HepG2 (cell line): ENCODE measurements around the gene DEPDC5. TPM values are rescaled to one million over a fixed set of nuclear protein-coding genes. Genes with fewer than 3 reads are reported as not detected.

ENCODE experiments used
- ATF7 ChIP-seq, 2 experiments: fragments of 450-650 bp in 1 of 2; sonication (generic) in 1 of 2; formaldehyde crosslinking in 1 of 2; IDR thresholded peaks; 2 replicates each; pipeline versions ENCODE4 v1.4.0 to v1.6.1; 2016 to 2020; ENCODE audit warnings: antibody characterized with exemption in 1 of 2, mild to moderate bottlenecking in 1 of 2, missing genetic modification reagents in 1 of 2
- CBX5 ChIP-seq: sonication (generic); formaldehyde crosslinking; IDR thresholded peaks from 2 replicates; pipeline ENCODE4 v1.4.0; 2020; ENCODE audit warnings: missing genetic modification reagents, borderline replicate concordance
- DBP ChIP-seq: sonication (generic); formaldehyde crosslinking; IDR thresholded peaks from 2 replicates; pipeline ENCODE4 v1.4.0; 2020; ENCODE audit warnings: missing genetic modification reagents; ENCODE audit errors: not compliant biosample characterization
- DDIT3 ChIP-seq: sonication (generic); formaldehyde crosslinking; IDR thresholded peaks from 2 replicates; pipeline ENCODE4 v1.4.0; 2020; ENCODE audit warnings: mild to moderate bottlenecking, missing genetic modification reagents
- MATR3 ChIP-seq: sonication (generic); formaldehyde crosslinking; IDR thresholded peaks from 2 replicates; pipeline ENCODE4 v1.4.0; 2020; ENCODE audit warnings: missing genetic modification reagents
- MED1 ChIP-seq: sonication (generic); formaldehyde crosslinking; IDR thresholded peaks from 2 replicates; pipeline ENCODE4 v1.4.0; 2020; ENCODE audit warnings: missing genetic modification reagents
- MLLT10 ChIP-seq: sonication (generic); formaldehyde crosslinking; IDR thresholded peaks from 2 replicates; pipeline ENCODE4 v1.4.0; 2020; ENCODE audit warnings: missing genetic modification reagents
- MXI1 ChIP-seq: IDR thresholded peaks from 3 replicates; pipeline ENCODE4 v1.6.1; 2012; ENCODE audit warnings: low read depth, low read length, inconsistent platforms, borderline replicate concordance
- POGZ ChIP-seq: sonication (generic); formaldehyde crosslinking; IDR thresholded peaks from 2 replicates; pipeline ENCODE4 v1.4.0; 2020; ENCODE audit warnings: mild to moderate bottlenecking, missing genetic modification reagents
- RBAK ChIP-seq: sonication (generic); formaldehyde crosslinking; IDR thresholded peaks from 2 replicates; pipeline ENCODE4 v1.5.1; 2020; ENCODE audit warnings: mild to moderate bottlenecking, missing genetic modification reagents
- SMAD1 ChIP-seq: sonication (generic); formaldehyde crosslinking; IDR thresholded peaks from 2 replicates; pipeline ENCODE4 v1.4.0; 2020; ENCODE audit warnings: missing genetic modification reagents, low read depth, mild to moderate bottlenecking, borderline replicate concordance
- SP1 ChIP-seq, 2 experiments: fragments of 450-650 bp in 1 of 2; sonication (generic) in 1 of 2; formaldehyde crosslinking in 1 of 2; IDR thresholded peaks; 2 replicates each; pipeline versions ENCODE4 v1.4.0 to v1.6.1; 2016 to 2020; ENCODE audit warnings: missing genetic modification reagents in 1 of 2
- SP140L ChIP-seq: sonication (generic); formaldehyde crosslinking; IDR thresholded peaks from 2 replicates; pipeline ENCODE4 v1.4.0; 2020; ENCODE audit warnings: missing genetic modification reagents, borderline replicate concordance
- SRSF1 ChIP-seq: fragments of 200-400 bp; formaldehyde crosslinking; optimal IDR thresholded peaks from 2 replicates; pipeline ENCODE3; 2017; ENCODE audit warnings: mild to moderate bottlenecking, low read depth, low read length, moderate library complexity
- ZFAT ChIP-seq: sonication (generic); formaldehyde crosslinking; conservative IDR thresholded peaks from 2 replicates; pipeline ENCODE4 v1.8.1; 2023; ENCODE audit warnings: missing genetic modification reagents, inconsistent platforms
- ZFP37 ChIP-seq: sonication (generic); formaldehyde crosslinking; IDR thresholded peaks from 2 replicates; pipeline ENCODE4 v1.4.0; 2020; ENCODE audit warnings: missing genetic modification reagents, borderline replicate concordance
- ZNF101 ChIP-seq: sonication (generic); formaldehyde crosslinking; IDR thresholded peaks from 2 replicates; pipeline ENCODE4 v1.4.0; 2020; ENCODE audit warnings: mild to moderate bottlenecking, low read depth, missing genetic modification reagents, borderline replicate concordance
- ZNF230 ChIP-seq: sonication (generic); formaldehyde crosslinking; IDR thresholded peaks from 2 replicates; pipeline ENCODE4 v1.4.0; 2020; ENCODE audit warnings: mild to moderate bottlenecking, missing genetic modification reagents
- ZNF281 ChIP-seq: sonication (generic); formaldehyde crosslinking; IDR thresholded peaks from 2 replicates; pipeline ENCODE4 v1.4.0; 2020; ENCODE audit warnings: missing genetic modification reagents, borderline replicate concordance
- ZNF562 ChIP-seq: sonication (generic); formaldehyde crosslinking; IDR thresholded peaks from 2 replicates; pipeline ENCODE4 v1.8.0; 2022; ENCODE audit warnings: missing genetic modification reagents, borderline replicate concordance
- ZNF619 ChIP-seq: sonication (generic); formaldehyde crosslinking; IDR thresholded peaks from 2 replicates; pipeline ENCODE4 v1.4.0; 2020; ENCODE audit warnings: mild to moderate bottlenecking, missing genetic modification reagents
- ZNF670 ChIP-seq: sonication (generic); formaldehyde crosslinking; IDR thresholded peaks from 2 replicates; pipeline ENCODE4 v1.8.0; 2022; ENCODE audit warnings: mild to moderate bottlenecking, missing genetic modification reagents, borderline replicate concordance
- ZNF75D ChIP-seq: sonication (generic); formaldehyde crosslinking; IDR thresholded peaks from 2 replicates; pipeline ENCODE4 v1.8.1; 2023; ENCODE audit warnings: missing genetic modification reagents, mild to moderate bottlenecking, borderline replicate concordance
- ZSCAN30 ChIP-seq: sonication (generic); formaldehyde crosslinking; IDR thresholded peaks from 2 replicates; pipeline ENCODE4 v1.5.0; 2020; ENCODE audit warnings: mild to moderate bottlenecking, missing genetic modification reagents
- polyA plus RNA-seq, 8 experiments: library from polyadenylated mRNA; depleted of rRNA in 3 of 8; stranded (reverse) in 7 of 8; unstranded in 1 of 8; fragments of >200 nt; fragmentation: Illumina TruSeq in 4 of 8; extraction: Trizol in 4 of 8; gene quantifications; 2 replicates each; pipeline versions ENCODE4 v1.2.1 to v1.2.3, GENCODE V29; 2011 to 2016; ENCODE audit warnings: low read depth in 4 of 8, missing spikeins in 1 of 8, mixed read lengths in 1 of 8; ENCODE audit not compliant: insufficient read depth in 1 of 8
- total RNA-seq, 5 experiments: library from RNA; depleted of rRNA; stranded (reverse); fragments of >200 nt; fragmentation: Illumina TruSeq; extraction: Trizol; gene quantifications; 2 replicates each; pipeline ENCODE4 v1.2.3, GENCODE V29; 2016; ENCODE audit warnings: low read depth in 1 of 5
- TF ChIP-seq, protein P1 (sequence below): sonication (generic); formaldehyde crosslinking; IDR thresholded peaks from 2 replicates; pipeline ENCODE4 v1.5.0; 2020; ENCODE audit warnings: mild to moderate bottlenecking, missing genetic modification reagents

DEPDC5 gene
- total and polyA plus RNA-seq, 2 of the 13 experiments (the other 11 are each of a cell fraction or from before 2014, with no cell fraction given): 9.8 to 12.4 TPM

DNA sequence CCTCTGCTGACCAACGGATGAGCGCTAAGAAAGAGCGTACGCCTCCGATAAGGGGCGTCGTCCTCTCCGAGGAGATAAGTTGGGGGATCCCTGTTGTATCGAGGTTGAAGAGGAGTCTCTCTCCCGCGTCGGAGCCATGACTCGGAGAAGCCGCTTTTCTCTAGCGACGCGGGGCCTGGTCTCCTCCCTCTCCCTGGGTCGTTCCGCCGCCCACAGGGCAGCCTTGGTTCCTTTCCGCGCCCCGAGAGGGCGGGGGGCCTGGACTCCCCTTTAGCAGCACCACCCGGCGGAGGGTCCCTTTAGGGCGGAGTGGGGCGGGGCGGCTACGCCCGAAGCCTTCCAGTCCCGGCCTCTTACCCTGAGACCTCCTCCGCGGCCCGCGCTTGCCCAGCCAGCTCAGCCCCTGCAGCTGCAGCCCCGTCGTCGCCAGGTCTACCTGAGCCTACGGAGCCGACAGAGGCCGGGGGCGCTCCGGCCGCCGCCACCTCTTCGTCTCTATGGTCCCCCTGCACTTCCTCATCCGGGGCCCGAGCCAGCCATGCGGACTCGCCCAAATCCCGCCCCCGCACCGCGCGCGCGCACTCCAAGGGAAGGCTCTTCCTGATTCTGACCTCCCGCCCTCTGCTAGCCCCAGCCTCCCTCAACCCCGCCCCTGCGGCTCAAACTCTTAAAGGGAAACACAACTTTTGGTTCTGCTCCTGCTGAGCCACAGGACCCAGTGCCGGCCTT lies 4.0 kb upstream of the DEPDC5 start, which contains the start of gene PRR14L (continued):
- TF ChIP-seq SP1 (IDR thresholded peaks at IDR 0.05) (no peak), SP1 (CRISPR knock-in tag; IDR thresholded peaks at IDR 0.05) (peak; percentile 87), SRSF1 (peak; percentile 100), ZNF562 (CRISPR knock-in tag) (no peak), DDIT3 (CRISPR knock-in tag) (0 out of 2 replicates have a peak, but pooled peaks have one; percentile 44), ATF7 (IDR thresholded peaks at IDR 0.05) (no peak), ATF7 (CRISPR knock-in tag; IDR thresholded peaks at IDR 0.05) (no peak), MED1 (CRISPR knock-in tag) (peak; percentile 73), SMAD1 (CRISPR knock-in tag) (no peak), ZNF230 (CRISPR knock-in tag) (no peak), ZFAT (CRISPR knock-in tag) (no peak), ZNF75D (CRISPR knock-in tag) (no peak), ZNF101 (CRISPR knock-in tag) (no peak), CBX5 (peak; percentile 58; the same call in 1 of the 2 replicates), SP140L (no peak), MXI1 (peak; percentile 82; the same call in 1 of the 3 replicates), DBP (CRISPR knock-in tag) (peak; percentile 89), MLLT10 (no peak), RBAK (CRISPR knock-in tag) (no peak), ZSCAN30 (CRISPR knock-in tag) (no peak; the same call in 1 of the 2 replicates), MATR3 (CRISPR knock-in tag) (no peak), ZFP37 (CRISPR knock-in tag) (no peak; the same call in 1 of the 2 replicates), ZNF619 (peak; percentile 26; the same call in 1 of the 2 replicates), ZNF670 (CRISPR knock-in tag) (no peak; the same call in 1 of the 2 replicates), ZNF281 (CRISPR knock-in tag) (no peak), POGZ (CRISPR knock-in tag) (peak; percentile 84; the same call in 1 of the 2 replicates)
- TF ChIP-seq, protein P1, sequence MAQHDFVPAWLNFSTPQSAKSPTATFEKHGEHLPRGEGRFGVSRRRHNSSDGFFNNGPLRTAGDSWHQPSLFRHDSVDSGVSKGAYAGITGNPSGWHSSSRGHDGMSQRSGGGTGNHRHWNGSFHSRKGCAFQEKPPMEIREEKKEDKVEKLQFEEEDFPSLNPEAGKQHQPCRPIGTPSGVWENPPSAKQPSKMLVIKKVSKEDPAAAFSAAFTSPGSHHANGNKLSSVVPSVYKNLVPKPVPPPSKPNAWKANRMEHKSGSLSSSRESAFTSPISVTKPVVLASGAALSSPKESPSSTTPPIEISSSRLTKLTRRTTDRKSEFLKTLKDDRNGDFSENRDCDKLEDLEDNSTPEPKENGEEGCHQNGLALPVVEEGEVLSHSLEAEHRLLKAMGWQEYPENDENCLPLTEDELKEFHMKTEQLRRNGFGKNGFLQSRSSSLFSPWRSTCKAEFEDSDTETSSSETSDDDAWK (CRISPR knock-in tag): no peak
